ENCODE measurements around the gene RAB20. TPM values are rescaled to one million over a fixed set of nuclear protein-coding genes. Genes with fewer than 3 reads are reported as not detected.
A peak's percentile ranks its signal among the peaks of the same experiment; 100 is the strongest.

Gene RAB20
- total RNA-seq, 1 donor from 2014 or later: 51.3 TPM

DNA sequence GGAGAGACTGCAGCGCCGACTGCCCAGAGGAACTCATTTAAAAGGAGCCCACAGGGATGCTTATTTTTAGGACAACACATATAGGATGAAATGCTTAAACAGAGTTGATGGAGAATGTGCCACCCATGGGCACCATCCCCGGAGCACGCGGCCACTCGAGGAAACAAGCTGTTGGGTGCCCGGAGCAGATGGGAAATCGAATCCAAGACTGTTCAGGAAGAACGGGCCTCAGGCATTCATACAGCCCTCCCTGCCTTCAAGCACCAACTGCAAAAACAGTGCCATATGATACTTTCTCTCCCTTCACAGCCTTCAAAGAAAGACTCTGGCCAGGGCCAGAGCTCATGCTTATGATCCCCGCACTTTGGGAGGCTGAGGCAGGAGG lies 40.2 kb downstream of the RAB20 start:
- DNase-seq (no peak), ATAC-seq (no peak)
- H3K4me1 ChIP-seq: peaks cover 77% of the 10 kb centered on the region
- TF ChIP-seq, protein P1, sequence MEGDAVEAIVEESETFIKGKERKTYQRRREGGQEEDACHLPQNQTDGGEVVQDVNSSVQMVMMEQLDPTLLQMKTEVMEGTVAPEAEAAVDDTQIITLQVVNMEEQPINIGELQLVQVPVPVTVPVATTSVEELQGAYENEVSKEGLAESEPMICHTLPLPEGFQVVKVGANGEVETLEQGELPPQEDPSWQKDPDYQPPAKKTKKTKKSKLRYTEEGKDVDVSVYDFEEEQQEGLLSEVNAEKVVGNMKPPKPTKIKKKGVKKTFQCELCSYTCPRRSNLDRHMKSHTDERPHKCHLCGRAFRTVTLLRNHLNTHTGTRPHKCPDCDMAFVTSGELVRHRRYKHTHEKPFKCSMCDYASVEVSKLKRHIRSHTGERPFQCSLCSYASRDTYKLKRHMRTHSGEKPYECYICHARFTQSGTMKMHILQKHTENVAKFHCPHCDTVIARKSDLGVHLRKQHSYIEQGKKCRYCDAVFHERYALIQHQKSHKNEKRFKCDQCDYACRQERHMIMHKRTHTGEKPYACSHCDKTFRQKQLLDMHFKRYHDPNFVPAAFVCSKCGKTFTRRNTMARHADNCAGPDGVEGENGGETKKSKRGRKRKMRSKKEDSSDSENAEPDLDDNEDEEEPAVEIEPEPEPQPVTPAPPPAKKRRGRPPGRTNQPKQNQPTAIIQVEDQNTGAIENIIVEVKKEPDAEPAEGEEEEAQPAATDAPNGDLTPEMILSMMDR (IDR thresholded peaks at IDR 0.05): no peak
- peaks cover 16% of the 10 kb centered on the region for H3K36me3 ChIP-seq
- no peaks in the 10 kb centered on the region for H3K27me3 ChIP-seq (ENCODE audit: low read depth)
- intact Hi-C loops (cut with DNase I): no loop called here
- H3K9me3 ChIP-seq: no peaks in the 10 kb centered on the region
- no peak overlapping the region for H3K4me3 ChIP-seq
- H3K27ac ChIP-seq: peak overlapping the region; percentile 72

DNA sequence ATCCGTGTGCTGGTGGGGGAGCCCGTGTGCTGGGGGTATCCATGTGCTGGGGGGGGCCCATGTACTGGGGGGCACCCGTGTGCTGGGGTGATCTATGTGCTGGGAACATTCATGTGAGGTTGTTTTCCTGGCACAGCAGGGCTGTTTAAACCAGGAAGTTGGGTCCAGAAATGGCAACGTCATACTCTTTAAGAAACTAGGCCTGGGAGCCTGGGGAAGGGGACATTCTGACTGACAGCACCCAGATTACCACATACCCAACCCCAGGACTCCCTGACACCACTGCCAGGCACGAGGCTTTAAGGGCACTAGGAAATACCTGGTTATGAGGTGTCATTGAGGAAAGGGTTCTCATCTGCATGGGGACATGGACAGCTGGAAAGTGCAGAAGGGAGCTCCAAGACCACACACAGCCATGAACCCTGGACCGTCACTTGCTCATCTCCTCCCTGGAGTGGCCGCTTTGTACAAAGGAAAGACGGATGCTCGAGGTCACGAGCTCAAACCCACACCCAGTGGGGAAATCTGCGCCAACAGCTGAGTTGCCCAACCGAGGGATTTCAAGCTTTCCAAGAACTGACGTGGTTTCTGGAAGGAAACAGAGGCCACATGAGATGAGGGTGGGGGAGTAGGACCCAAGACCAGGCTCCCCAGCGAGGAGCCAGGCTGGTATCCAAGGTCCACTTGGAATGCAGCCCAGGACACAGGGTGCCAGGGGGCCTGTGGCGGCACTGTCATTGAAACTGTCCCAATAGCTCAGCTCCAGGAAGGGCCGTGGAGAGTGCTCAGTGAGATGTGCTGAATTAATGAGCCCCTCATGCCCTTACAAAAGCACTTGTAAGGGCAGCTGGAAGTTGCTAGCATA lies 40.9 kb downstream of the RAB20 start:
- Histone ChIP-seq H3K27ac (peak overlapping the region; percentile 72), H3K36me3 (peaks cover 16% of the 10 kb centered on the region), H3K4me3 (no peak overlapping the region), H3K4me1 (peaks cover 71% of the 10 kb centered on the region), H3K27me3 (ENCODE audit: low read depth) (no peaks in the 10 kb centered on the region), H3K9me3 (no peaks in the 10 kb centered on the region)
- TF ChIP-seq, protein P1 (IDR thresholded peaks at IDR 0.05): no peak
- ATAC-seq (peak; percentile 79 to 83), DNase-seq (peak; percentile 85)
- intact Hi-C loops (cut with DNase I): no loop called here

DNA sequence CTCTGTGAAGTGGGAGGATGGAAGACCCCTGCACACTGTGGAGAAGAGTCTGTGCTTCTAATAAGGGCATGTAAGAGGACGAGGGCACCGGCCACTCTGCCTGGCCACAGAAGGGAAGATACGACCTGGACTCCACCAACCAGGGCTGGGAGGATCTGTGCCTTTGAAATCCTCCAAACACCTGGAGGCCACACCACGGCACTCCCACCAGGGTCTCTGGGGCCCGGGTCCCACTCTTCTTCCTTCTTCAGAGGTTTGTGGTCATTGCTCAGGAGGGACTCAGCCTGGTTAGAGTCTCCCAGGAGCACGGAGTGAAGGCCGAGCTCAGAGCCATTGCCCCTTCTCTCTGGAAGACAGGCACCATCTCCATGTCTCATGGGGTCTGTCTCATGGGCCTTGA lies 42.0 kb downstream of the RAB20 start:
- no peaks in the 10 kb centered on the region for H3K27me3 ChIP-seq (ENCODE audit: low read depth)
- peaks cover 16% of the 10 kb centered on the region for H3K36me3 ChIP-seq
- no peak overlapping the region for H3K4me3 ChIP-seq
- H3K9me3 ChIP-seq: no peaks in the 10 kb centered on the region
- ATAC-seq (no peak), DNase-seq (no peak)
- H3K27ac ChIP-seq: no peak overlapping the region
- intact Hi-C loops (cut with DNase I): no loop called here
- TF ChIP-seq, protein P1 (IDR thresholded peaks at IDR 0.05): no peak
- H3K4me1 ChIP-seq: peaks cover 60% of the 10 kb centered on the region

DNA sequence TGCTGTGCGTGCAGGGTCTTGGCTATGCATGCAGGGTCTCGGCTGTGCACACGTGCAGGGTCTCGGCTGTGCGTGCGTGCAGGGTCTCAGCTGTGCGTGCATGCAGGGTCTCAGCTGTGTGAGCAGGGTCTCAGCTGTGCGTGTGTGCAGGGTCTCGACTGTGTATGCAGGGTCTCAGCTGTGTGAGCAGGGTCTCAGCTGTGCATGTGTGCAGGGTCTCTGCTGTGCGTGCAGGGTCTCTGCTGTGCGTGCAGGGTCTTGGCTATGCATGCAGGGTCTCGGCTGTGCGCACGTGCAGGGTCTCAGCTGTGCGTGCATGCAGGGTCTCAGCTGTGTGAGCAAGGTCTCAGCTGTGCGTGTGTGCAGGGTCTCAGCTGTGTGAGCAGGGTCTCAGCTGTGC lies 42.5 kb downstream of the RAB20 start:
- H3K4me3 ChIP-seq: no peak overlapping the region
- ATAC-seq (no peak), DNase-seq (no peak)
- H3K36me3 ChIP-seq: peaks cover 19% of the 10 kb centered on the region
- TF ChIP-seq, protein P1 (IDR thresholded peaks at IDR 0.05): no peak
- no peaks in the 10 kb centered on the region for H3K27me3 ChIP-seq (ENCODE audit: low read depth)
- H3K4me1 ChIP-seq: peaks cover 55% of the 10 kb centered on the region
- H3K9me3 ChIP-seq: no peaks in the 10 kb centered on the region
- intact Hi-C loops (cut with DNase I): no loop called here
- H3K27ac ChIP-seq: no peak overlapping the region

DNA sequence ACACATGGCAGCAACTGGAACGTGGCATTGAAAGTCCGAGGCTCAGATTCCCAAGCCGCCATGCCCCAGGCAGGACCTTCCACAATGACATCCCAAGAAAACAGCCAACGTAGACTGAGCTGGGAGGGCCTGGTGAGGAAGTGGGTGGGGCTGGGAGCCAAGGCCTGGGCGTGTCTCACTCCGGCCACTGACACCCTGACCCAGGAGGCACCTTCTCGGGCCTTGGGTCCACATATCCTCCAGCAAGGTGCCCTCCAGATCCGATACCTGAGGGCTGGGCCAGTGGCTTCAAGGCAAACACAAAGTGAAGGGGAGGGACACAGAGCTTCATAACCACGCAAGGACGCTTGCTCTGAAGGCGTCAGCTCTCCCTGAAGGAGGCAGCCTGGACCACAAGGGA lies 43.0 kb downstream of the RAB20 start:
- Histone ChIP-seq H3K4me1 (peaks cover 51% of the 10 kb centered on the region), H3K27me3 (ENCODE audit: low read depth) (no peaks in the 10 kb centered on the region), H3K4me3 (no peak overlapping the region), H3K9me3 (no peaks in the 10 kb centered on the region), H3K27ac (no peak overlapping the region), H3K36me3 (peaks cover 20% of the 10 kb centered on the region)
- intact Hi-C loops (cut with DNase I): no loop called here
- ATAC-seq (no peak), DNase-seq (peak; percentile 55)
- TF ChIP-seq, protein P1 (IDR thresholded peaks at IDR 0.05): no peak
